ENCODE data around the gene TPRG1.
A peak's percentile ranks its signal among the peaks of the same experiment; 100 is the strongest.

Gene TPRG1

DNA sequence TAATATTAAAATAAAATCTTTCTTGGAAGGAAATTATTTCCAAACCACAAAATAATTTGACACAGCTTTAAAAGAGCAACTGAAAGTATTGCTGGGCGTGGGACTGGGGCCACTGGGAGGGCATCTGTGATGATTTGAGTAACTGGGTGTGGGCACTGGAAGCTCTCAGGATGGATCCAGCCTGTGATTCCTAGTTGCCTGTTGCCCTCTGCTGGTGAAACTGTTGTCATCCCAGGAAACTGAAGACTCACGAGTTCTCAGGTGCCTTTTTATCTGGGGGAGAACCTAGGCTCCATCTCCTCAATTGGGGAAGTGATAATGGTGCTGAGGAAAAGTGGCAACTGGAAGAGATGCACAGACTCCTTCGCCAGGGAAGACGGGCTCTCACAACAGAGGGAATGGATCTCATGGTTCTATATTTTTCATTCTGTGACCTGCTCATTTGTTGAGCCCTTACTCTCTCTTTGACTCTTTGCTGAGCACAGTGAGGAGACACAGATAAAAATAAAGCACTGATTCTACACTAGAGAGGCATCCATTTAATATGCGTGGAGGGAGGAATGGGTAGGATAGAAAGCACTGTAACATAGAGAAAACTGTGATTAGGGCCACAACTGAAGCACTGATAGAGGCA, 61.6 kb downstream of the TPRG1 start:
- Mint-ChIP-seq H3K27ac (peak overlapping the region in 1 of 3 experiments; percentile 59), H3K36me3 (ENCODE audit: low read depth) (no peaks in the 10 kb centered on the region), H3K4me3 (no peak overlapping the region), H3K9me3 (no peaks in the 10 kb centered on the region), H3K27me3 (ENCODE audit: low read depth) (peaks cover 11% of the 10 kb centered on the region), H3K4me1 (peaks cover 10% of the 10 kb centered on the region)
- TF ChIP-seq, protein P1, sequence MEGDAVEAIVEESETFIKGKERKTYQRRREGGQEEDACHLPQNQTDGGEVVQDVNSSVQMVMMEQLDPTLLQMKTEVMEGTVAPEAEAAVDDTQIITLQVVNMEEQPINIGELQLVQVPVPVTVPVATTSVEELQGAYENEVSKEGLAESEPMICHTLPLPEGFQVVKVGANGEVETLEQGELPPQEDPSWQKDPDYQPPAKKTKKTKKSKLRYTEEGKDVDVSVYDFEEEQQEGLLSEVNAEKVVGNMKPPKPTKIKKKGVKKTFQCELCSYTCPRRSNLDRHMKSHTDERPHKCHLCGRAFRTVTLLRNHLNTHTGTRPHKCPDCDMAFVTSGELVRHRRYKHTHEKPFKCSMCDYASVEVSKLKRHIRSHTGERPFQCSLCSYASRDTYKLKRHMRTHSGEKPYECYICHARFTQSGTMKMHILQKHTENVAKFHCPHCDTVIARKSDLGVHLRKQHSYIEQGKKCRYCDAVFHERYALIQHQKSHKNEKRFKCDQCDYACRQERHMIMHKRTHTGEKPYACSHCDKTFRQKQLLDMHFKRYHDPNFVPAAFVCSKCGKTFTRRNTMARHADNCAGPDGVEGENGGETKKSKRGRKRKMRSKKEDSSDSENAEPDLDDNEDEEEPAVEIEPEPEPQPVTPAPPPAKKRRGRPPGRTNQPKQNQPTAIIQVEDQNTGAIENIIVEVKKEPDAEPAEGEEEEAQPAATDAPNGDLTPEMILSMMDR (IDR thresholded peaks at IDR 0.05; ENCODE audit: unreplicated experiment in 3 of 3) = peak; percentile 71 to 77 (median 72)

- H3K27me3 Mint-ChIP-seq (ENCODE audit: low read depth) = peaks cover 11% of the 10 kb centered on the region
- no peaks in the 10 kb centered on the region for H3K9me3 Mint-ChIP-seq
- no peak overlapping the region for H3K4me3 Mint-ChIP-seq
- no peak overlapping the region for H3K27ac Mint-ChIP-seq
- no peaks in the 10 kb centered on the region for H3K4me1 Mint-ChIP-seq
- H3K36me3 Mint-ChIP-seq (ENCODE audit: low read depth) = no peaks in the 10 kb centered on the region
- TF ChIP-seq, protein P1 (IDR thresholded peaks at IDR 0.05; ENCODE audit: unreplicated experiment in 3 of 3) = no peak
Observed at GRCh38 chr3:189235214-189235613, 63.4 kb downstream of the TPRG1 start.

GRCh38 chr3:189236352-189236751, 64.6 kb downstream of the TPRG1 start:
- Mint-ChIP-seq H3K4me1 (no peaks in the 10 kb centered on the region), H3K4me3 (no peak overlapping the region), H3K27ac (no peak overlapping the region), H3K9me3 (no peaks in the 10 kb centered on the region), H3K27me3 (ENCODE audit: low read depth) (peaks cover 11% of the 10 kb centered on the region), H3K36me3 (ENCODE audit: low read depth) (no peaks in the 10 kb centered on the region)
- TF ChIP-seq, protein P1 (IDR thresholded peaks at IDR 0.05; ENCODE audit: unreplicated experiment in 3 of 3) = no peak

DNA sequence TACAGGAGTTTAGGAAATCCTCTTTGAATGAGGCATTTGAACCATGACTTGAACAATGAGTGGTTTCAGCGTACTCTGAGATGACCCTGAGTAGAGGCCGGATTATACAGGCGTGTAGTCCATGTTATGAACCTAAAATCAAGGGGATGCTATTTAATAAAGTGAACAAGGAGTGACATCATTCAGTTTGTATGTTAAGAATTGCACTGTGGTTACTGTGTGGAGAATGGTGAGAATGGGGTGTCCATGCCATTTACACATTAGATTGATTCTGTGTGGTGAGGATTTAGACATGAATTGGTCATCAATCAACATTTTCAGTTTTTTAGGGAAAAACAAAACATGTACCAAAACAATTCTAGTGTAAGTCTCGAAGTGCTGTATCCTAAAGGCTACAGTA, 65.8 kb downstream of the TPRG1 start:
- H3K9me3 Mint-ChIP-seq = peaks cover 3% of the 10 kb centered on the region
- peaks cover 8% of the 10 kb centered on the region for H3K27me3 Mint-ChIP-seq (ENCODE audit: low read depth)
- no peaks in the 10 kb centered on the region for H3K4me1 Mint-ChIP-seq
- H3K36me3 Mint-ChIP-seq (ENCODE audit: low read depth) = no peaks in the 10 kb centered on the region
- TF ChIP-seq, protein P1 (IDR thresholded peaks at IDR 0.05; ENCODE audit: unreplicated experiment in 3 of 3) = no peak
- no peak overlapping the region for H3K27ac Mint-ChIP-seq
- H3K4me3 Mint-ChIP-seq = no peak overlapping the region

DNA sequence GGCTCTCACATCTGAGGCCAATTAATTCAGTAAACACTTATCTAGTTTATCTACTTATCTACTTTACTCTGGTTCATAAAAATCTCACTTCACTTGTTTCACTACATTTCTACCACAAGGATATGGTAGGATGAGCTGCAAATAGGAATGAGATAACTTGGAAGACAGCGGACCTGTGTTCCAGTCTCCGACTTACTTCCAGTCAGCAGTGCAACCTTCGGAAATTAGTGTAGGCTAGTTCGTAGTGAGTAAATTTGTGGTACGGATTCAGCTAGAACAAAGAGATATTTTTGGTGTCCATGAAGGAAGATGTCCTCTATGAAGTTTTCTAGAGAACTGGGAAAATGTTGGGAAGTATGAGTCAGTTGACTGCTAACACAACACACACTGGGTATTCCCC, 66.3 kb downstream of the TPRG1 start:
- TF ChIP-seq, protein P1 (IDR thresholded peaks at IDR 0.05; ENCODE audit: unreplicated experiment in 3 of 3) = no peak
- no peaks in the 10 kb centered on the region for H3K4me1 Mint-ChIP-seq
- H3K27ac Mint-ChIP-seq = no peak overlapping the region
- peaks cover 5% of the 10 kb centered on the region for H3K9me3 Mint-ChIP-seq
- H3K36me3 Mint-ChIP-seq (ENCODE audit: low read depth) = no peaks in the 10 kb centered on the region
- peaks cover 4% of the 10 kb centered on the region for H3K27me3 Mint-ChIP-seq (ENCODE audit: low read depth)
- H3K4me3 Mint-ChIP-seq = no peak overlapping the region

GRCh38 chr3:189239616-189240015, 67.8 kb downstream of the TPRG1 start:
- Mint-ChIP-seq H3K36me3 (ENCODE audit: low read depth) (no peaks in the 10 kb centered on the region), H3K9me3 (peaks cover 16% of the 10 kb centered on the region), H3K27ac (no peak overlapping the region), H3K4me3 (no peak overlapping the region), H3K4me1 (no peaks in the 10 kb centered on the region), H3K27me3 (ENCODE audit: low read depth) (peaks cover 4% of the 10 kb centered on the region)
- TF ChIP-seq, protein P1 (IDR thresholded peaks at IDR 0.05; ENCODE audit: unreplicated experiment in 3 of 3) = no peak

Measured in nephron (organoid).